GM18907 (cell line): ENCODE results near the gene FBXO27.
"Not testable (repeated sequence)": the region's sequence is repeated elsewhere in the genome, so short reads cannot be mapped to it uniquely, and the experiment has no call there.

Experiments used
- ATAC-seq: cut with Tn5 transposase; IDR thresholded peaks from one replicate; pipeline ENCODE4 v1.9.1; 2021; ENCODE audit warnings: mild to moderate bottlenecking, moderate library complexity; ENCODE audit not compliant: unreplicated experiment

The FBXO27 gene

DNA sequence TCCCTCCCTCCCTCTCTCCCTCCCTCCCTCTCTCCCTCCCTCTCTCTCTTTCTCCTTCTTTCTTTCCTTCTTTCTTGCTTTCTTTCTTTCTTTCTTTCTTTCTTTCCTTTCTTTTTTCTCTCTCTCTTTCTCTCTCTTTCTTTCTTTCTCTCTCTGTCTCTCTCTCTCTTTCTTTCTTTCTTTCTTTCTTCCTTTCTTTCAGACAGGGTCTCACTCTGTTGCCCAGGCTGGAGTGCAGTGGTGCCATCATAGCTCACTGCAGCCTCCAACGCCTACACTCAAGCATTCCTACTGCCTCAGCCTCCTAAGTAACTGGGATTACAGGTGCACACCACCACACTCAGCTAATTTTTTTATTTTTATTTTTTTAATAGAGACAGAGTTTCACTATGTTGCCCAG is 42.7 kb downstream of the FBXO27 start:
- ATAC-seq = not testable (repeated sequence)

DNA sequence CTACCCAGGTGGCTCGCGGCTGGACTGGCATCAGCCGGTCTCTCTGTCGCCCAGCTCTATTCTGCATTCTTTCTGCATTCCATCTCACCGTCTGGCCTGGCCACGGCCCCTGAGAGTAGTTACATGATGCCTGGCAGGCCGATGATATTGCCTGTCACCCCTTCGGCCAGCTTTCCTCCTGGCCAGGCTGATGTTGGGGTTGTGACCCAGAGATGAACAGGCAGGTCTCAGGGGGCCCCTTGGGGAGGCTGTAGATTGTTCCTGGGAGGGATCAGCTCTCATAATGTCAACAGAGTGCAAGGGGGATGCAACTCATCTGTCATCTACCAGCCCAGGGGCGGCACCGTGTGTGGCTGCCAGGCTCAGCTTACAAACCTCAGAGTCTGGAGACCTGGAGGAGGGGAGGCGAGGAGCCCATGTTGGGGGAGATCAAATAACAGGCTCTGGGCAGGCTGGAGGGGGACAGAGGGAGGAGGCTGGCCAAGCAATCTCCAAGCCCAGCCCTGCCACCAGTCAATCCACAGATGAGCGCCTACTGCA is 43.2 kb downstream of the FBXO27 start:
- no peak for ATAC-seq

DNA sequence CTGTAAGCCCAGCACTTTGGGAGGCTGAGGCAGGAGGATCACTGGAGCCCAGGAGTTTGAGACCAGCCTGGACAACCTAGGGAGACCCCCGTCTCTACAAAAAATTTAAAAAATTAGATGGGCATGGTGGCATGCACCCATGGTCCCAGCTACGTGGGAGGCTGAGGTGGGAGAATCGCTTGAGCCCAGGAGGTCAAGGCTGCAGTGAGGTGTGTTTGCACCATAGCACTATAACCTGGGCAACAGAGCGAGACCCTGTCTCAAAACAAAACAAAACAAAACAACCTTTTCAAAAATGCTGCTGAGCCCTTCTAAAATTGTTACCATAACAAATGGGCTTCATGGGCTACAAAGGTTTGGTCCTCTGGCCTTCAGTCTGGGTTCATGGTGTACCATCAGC is 43.7 kb downstream of the FBXO27 start:
- ATAC-seq = not testable (repeated sequence)

DNA sequence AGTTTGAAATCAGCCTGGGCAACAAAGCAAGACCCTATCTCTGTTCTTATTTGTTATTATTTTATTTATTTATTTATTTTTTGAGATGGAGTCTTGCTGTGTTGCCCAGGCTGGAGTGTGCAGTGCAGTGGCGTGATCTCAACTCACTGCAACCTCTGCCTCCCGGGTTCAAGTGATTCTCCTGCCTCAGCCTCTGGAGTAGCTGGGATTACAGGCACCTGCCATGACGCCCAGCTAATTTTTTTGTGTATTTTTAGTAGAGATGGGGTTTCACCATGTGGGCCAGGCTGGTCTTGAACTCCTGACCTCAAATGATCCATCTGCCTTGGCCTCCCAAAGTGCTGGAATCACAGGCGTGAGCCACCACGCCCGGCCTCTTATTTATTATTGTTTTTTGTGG is 44.6 kb downstream of the FBXO27 start:
- ATAC-seq = not testable (repeated sequence)

DNA sequence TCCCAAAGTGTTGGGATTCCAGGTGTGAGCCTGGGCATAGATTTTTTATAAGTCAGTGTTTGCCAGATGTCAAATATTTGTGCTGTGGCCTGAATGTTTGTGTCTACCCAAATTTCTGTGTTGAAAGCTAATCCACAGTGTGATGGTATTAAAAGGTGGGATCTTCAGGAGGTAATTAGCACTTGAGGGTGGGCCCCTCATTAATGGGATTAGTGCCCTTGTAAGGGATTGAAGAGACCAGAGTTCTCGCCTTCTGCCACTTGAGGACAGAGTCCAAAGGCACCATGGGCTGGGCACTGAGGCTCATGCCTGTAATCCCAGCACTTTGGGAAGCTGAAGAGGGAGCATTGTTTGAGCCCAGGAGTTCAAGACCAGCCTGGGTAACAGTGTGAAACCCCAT is 47.1 kb downstream of the FBXO27 start:
- ATAC-seq = no peak

DNA sequence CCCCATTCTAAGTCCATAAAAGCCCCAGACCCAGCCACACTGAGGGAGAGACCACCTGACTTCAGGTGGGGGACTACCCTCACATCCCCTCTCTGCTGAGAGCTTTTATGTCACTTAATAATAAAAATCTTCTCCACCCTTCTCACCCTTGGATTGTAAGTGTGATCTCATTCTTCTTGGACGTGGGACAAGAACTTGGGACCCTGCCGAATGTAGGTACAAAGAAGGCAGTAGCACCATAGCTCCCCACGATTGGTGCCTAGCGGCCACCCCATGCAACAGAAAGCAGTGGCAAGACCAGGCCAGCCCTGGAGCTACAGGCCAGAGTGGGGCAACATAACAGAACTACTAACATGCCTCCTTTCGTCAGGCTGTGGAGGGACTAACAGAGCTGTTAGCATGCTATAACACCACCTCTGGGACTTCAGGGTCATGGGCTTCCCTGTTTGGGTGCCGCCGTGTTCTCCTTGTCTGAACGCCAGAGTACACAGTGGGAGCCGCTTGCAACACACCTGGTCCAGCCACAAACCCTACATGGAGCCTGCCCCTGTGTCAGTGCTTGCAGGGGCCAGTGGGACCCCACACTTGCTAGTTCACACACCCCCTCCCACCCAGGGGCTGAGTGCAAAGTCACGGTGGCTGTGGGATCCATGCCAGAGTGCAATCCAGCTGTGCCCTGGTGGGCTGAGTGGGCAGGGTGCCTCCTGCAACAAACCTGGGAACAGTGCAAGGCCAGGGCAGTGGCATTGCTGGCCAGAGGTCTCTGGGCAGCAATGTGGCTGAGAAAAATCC is 51.6 kb downstream of the FBXO27 start:
- ATAC-seq = no peak

DNA sequence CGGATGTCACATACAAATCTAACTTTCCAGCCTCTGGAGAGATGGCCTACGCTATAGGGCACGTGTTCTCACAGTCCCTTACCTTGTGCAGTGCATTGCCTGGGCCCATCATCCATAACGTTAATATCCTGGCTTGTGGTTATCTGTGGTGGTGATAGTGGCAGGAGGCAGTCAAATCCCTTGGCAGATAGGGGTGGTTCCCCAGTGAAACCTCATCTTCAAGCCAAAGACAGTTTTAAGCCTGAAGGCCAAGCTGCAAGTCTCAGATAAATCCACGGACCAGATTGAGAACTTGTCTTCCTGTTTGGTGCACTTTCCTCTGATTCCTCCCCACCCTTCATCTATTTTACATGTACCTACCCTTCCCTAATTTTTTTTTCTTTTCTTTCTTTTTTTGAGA is 52.5 kb downstream of the FBXO27 start:
- no peak for ATAC-seq

DNA sequence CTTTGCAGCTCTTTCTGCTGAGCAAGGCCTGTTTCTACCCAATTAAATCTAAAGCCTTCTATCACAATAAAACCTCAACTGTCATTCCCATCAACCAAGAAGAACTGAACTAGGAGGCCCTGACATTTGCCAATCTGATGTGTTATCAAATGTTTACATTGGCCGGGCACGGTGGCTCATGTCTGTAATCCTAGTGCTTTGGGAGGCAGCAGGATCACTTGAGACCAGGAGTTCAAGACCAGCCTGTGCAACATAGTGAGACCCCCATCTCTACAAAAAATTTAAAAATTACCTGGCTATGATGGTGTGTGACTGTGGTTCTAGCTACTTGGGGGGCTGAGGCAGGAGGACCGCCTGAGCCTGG is 54.0 kb downstream of the FBXO27 start:
- no peak for ATAC-seq

DNA sequence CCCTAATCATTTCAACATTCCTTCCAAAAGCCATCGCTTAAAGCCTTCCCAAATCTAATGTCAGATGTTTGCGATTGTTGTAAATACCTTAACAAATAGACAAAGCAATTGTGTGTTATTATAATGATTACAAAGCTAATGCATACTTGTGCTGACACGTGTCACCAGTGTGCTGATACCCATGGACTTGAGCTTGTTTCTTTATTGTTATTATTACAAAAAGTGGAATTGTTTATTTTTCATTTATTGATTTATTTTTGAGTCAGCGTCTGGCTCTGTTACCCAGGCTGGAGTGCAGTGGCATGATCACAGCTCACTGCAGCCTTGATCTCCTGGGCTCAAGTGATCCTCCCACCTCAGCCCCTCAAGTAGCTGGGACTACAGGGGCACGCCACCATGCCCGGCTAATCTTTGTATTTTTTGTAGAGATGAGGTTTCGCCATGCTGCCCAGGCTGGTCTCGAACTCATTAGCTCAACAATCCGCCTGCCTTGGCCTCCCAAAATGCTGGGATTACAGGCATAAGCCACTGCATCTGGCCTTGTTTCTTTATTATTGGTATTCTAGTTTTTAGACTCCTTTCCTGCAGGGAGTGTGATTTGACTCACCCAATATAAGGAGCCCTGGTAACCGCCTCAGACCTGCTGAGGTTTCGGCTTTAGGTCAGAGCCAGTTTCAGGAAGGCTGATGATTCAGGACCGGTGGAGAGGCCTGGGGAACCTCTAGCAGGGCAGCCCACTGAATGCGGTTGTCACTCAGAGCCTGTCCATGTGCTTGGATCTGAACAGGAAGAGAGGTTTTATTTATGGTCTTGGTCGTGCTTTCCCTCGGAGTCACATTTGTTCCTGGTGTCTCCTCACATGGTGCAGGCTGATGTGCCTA is 54.7 kb downstream of the FBXO27 start:
- ATAC-seq = peak; percentile 86

DNA sequence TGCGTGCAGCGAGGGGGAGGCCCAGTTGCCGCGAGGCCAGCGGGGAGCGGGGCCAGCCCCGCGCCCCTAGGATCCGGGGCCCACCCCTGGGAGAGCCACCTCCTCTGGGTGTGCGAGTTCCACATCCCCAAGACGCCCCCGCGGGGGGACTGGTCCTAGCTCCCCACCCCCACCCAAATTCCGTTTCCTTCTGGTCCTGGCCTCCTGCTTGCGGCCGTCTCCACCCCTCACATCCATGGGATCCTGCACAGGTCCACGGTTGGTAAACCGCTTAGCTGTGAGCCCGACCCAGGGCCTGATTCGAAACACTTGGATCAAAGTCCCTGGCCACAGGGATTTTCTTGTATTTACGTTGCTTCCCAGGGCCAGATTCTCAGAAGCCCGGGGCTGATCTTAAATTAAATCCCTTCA is 56.5 kb downstream of the FBXO27 start:
- ATAC-seq = no peak

DNA sequence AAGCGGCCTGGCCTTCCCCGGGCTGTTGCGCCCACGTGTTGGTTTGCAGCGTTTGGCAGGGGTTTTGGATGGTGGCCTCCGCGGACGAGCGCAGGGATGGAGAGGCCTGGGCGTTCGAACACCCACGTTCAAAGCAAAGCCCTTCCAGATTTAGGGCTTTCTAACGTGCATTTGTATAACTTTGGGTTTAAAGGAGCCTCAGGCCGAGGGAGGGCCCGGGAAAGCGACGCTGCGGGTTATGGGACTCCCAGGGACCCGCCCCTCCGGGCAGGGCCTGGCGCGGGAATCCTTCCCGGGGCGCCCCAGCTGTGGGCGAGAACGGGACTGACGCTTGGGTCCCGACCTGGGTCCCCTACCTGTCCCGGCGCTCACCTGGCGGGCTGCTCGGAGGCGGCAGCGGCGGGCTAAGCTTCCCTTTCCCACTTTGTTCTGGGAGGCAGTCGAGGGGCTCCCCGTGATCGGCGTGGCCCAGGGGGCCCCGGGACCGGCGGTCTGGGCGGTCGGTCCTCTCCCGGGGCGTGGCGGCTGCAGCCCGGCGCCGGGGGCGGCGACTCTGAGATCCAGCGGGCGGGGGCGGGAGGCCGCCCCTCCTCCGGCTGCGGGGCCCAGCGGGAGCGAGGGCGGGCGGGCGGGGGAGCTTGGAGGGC is 57.0 kb downstream of the FBXO27 start, which contains the start of gene FBXO17:
Gene FBXO17, minus strand, starts transcription at position 529 of the 647 bp plus-strand sequence. CDS start 25,423 bp downstream, outside the sequence.
- ATAC-seq = no peak

DNA sequence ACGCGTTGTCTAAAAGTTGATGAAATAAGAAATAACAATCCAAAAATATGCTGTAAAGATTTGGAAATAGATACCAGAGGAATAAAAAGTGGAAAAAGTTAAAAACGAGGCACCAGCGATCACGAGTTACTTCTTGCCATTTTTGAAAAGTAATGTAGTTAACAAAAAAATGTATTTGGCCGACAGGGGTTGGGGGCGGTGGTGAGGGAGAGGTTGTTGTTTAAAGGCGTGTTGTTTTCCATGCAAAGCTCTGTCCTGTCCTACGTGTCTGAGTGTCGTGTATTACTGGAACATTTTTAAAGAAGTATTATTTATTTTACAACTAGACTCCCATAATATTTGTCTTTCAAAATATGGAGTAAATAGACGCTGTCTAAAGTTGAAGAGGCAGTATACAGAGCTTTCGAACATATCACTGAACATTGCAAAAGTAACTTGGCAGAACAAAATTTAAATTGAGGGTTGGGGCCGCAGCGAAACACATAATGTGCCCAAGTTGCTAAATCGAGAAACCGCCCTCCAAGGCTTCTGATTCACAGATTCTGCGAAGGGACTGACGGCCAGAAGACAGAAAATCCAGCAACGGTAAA is 57.6 kb downstream of the FBXO27 start:
- no peak for ATAC-seq
